Endodermal cell (in vitro differentiated cells): ENCODE data around the gene ERGIC3. TPM values are rescaled to one million over a fixed set of nuclear protein-coding genes. Genes with fewer than 3 reads are reported as not detected.
"Not testable (repeated sequence)": the region's sequence is repeated elsewhere in the genome, so short reads cannot be mapped to it uniquely, and the experiment has no call there.

Source experiments
- DNase-seq: peaks from one replicate; pipeline ENCODE4 v3.0.0-alpha.2; 2017
- H3K27ac ChIP-seq: 2 replicates; pipeline ENCODE4 v1.5.1; 2013; ENCODE audit warnings: mild to moderate bottlenecking, low read depth, low read length, moderate library complexity
- H3K27me3 ChIP-seq: 2 replicates; pipeline ENCODE4 v1.6.1; 2013; ENCODE audit warnings: mild to moderate bottlenecking, low read length, moderate library complexity; ENCODE audit not compliant: insufficient read depth, control insufficient read depth, poor library complexity, severe bottlenecking
- H3K36me3 ChIP-seq: 2 replicates; pipeline ENCODE4 v1.7.0; 2013; ENCODE audit warnings: mild to moderate bottlenecking, low read length, moderate library complexity; ENCODE audit not compliant: control insufficient read depth, insufficient read depth
- H3K4me1 ChIP-seq: one replicate; pipeline ENCODE4 v1.7.0; 2013; ENCODE audit warnings: low read length; ENCODE audit not compliant: control insufficient read depth, insufficient read depth
- H3K4me3 ChIP-seq: 2 replicates; pipeline ENCODE4 v1.5.1; 2013; ENCODE audit warnings: mild to moderate bottlenecking, low read length, moderate library complexity
- H3K9ac ChIP-seq: 2 replicates; pipeline ENCODE4 v1.6.1; 2013; ENCODE audit warnings: mild to moderate bottlenecking, low read length, moderate library complexity; ENCODE audit not compliant: poor library complexity, severe bottlenecking; ENCODE audit errors: extremely low read depth
- H3K9me3 ChIP-seq: 2 replicates; pipeline ENCODE4 v1.6.1; 2013; ENCODE audit warnings: mild to moderate bottlenecking, low read length, moderate library complexity; ENCODE audit not compliant: control insufficient read depth
- H3K27ac Mint-ChIP-seq: 2 replicates; pipeline ENCODE4 v1.8.0; 2020; ENCODE audit warnings: mixed read lengths
- H3K27me3 Mint-ChIP-seq: 2 replicates; pipeline ENCODE4 v1.8.0; 2021; ENCODE audit warnings: mild to moderate bottlenecking, mixed read lengths; ENCODE audit not compliant: insufficient read depth
- H3K36me3 Mint-ChIP-seq: 2 replicates; pipeline ENCODE4 v1.8.0; 2020; ENCODE audit warnings: low read depth, mixed read lengths
- H3K4me1 Mint-ChIP-seq: 2 replicates; pipeline ENCODE4 v1.8.0; 2020; ENCODE audit warnings: mixed read lengths
- H3K4me3 Mint-ChIP-seq: 2 replicates; pipeline ENCODE4 v1.8.0; 2020; ENCODE audit warnings: mild to moderate bottlenecking, moderate library complexity, mixed read lengths
- H3K9me3 Mint-ChIP-seq: 2 replicates; pipeline ENCODE4 v1.8.0; 2020; ENCODE audit warnings: mild to moderate bottlenecking, mixed read lengths
- WGBS, 2 experiments: methylation state at CpG; one replicate each; pipeline versions ENCODE4 v1.1.5 to v1.1.7; 2013; ENCODE audit warnings: missing lambda C conversion rate in 2 of 2, mixed read lengths in 1 of 2; ENCODE audit not compliant: insufficient coverage in 1 of 2, insufficient read length in 1 of 2; 5-methylcytosine and 5-hydroxymethylcytosine counted together
- total RNA-seq, 2 donors: library from RNA; stranded (reverse); fragmentation: NEBNext Ultra II Directional in 1 of 2; extraction: Animal tissue kit (Norgen Biotek cat#: 25700) in 1 of 2; gene quantifications; 2 replicates in 1 of 2; 3 replicates in 1 of 2; pipeline ENCODE4 v1.2.1, GENCODE V29; 2021
- TF ChIP-seq, protein P1 (sequence below): fragments of 200-600 bp; sonication (generic); conservative IDR thresholded peaks from 2 replicates; pipeline ENCODE4 v1.5.0; 2021; ENCODE audit warnings: antibody characterized with exemption, mild to moderate bottlenecking

Gene ERGIC3
- total RNA-seq, 2 donors from 2014 or later, result 217 to 230 TPM

DNA sequence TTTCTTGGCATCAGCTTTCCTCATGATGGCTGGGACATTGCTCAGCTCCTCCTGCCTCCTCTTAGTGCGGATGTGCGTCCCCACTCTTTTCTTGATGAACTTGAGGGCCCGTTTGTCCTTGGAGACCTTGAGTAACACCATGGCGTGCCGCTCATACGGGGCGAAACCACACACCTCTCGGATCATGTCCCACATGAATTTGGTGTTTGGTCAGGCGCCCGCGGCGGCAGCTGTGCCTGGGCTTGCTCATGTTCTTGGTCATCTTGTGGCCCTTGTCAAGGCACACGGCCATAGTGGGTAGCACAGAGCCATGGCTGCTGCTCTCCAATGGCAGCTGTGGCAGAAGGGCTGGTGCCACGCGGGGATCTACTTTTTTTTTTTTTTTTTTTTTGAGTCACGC is 2.6 kb downstream of the ERGIC3 start:
- no peak for DNase-seq
- WGBS, 2 experiments, result 94 to 95% methylated on average over 9 to 16 of the region's 16 CpGs
- no peaks in the 10 kb centered on the region for H3K9me3 ChIP-seq
- peaks cover 44% of the 10 kb centered on the region for H3K36me3 ChIP-seq
- H3K27me3 ChIP-seq, result no peaks in the 10 kb centered on the region
- H3K4me1 ChIP-seq, result no peaks in the 10 kb centered on the region
- no peak overlapping the region for H3K27ac ChIP-seq
- H3K27me3 Mint-ChIP-seq, result no peaks in the 10 kb centered on the region
- no peak overlapping the region for H3K4me3 ChIP-seq
- peaks cover 5% of the 10 kb centered on the region for H3K4me1 Mint-ChIP-seq
- TF ChIP-seq, protein P1, sequence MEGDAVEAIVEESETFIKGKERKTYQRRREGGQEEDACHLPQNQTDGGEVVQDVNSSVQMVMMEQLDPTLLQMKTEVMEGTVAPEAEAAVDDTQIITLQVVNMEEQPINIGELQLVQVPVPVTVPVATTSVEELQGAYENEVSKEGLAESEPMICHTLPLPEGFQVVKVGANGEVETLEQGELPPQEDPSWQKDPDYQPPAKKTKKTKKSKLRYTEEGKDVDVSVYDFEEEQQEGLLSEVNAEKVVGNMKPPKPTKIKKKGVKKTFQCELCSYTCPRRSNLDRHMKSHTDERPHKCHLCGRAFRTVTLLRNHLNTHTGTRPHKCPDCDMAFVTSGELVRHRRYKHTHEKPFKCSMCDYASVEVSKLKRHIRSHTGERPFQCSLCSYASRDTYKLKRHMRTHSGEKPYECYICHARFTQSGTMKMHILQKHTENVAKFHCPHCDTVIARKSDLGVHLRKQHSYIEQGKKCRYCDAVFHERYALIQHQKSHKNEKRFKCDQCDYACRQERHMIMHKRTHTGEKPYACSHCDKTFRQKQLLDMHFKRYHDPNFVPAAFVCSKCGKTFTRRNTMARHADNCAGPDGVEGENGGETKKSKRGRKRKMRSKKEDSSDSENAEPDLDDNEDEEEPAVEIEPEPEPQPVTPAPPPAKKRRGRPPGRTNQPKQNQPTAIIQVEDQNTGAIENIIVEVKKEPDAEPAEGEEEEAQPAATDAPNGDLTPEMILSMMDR, result no peak
- H3K36me3 Mint-ChIP-seq, result peaks cover 23% of the 10 kb centered on the region
- no peak overlapping the region for H3K27ac Mint-ChIP-seq
- H3K9ac ChIP-seq, result no peak overlapping the region
- H3K9me3 Mint-ChIP-seq, result no peaks in the 10 kb centered on the region
- H3K4me3 Mint-ChIP-seq, result no peak overlapping the region

DNA sequence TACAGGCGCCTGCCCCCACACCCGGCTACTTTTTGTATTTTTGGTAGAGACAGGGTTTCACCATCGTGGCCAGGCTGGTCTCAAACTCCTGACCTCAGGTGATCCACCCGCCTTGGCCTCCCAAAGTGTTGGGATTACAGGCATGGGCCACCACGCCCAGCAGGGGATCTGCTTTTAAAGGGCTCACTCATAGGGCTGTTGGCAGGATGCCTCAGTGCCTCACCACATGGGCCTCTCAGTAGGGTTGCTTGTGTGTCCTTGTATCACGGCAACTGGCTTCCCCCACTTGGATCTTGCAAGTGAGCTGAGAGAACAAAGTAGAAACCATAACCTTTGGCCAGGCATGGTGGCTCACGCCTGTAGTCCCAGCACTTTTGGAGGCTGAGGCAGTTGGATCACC is 3.1 kb downstream of the ERGIC3 start:
- not testable (repeated sequence) for H3K27ac ChIP-seq, H3K4me3 Mint-ChIP-seq, H3K9ac ChIP-seq, H3K4me1 ChIP-seq, H3K27me3 Mint-ChIP-seq, H3K27me3 ChIP-seq, H3K4me3 ChIP-seq, H3K4me1 Mint-ChIP-seq, H3K9me3 ChIP-seq, H3K9me3 Mint-ChIP-seq, H3K27ac Mint-ChIP-seq, DNase-seq
- H3K36me3 ChIP-seq, result peaks cover 45% of the 10 kb centered on the region
- peaks cover 25% of the 10 kb centered on the region for H3K36me3 Mint-ChIP-seq
- 88 to 94% methylated on average over 3 to 7 of the region's 7 CpGs for WGBS, 2 experiments

DNA sequence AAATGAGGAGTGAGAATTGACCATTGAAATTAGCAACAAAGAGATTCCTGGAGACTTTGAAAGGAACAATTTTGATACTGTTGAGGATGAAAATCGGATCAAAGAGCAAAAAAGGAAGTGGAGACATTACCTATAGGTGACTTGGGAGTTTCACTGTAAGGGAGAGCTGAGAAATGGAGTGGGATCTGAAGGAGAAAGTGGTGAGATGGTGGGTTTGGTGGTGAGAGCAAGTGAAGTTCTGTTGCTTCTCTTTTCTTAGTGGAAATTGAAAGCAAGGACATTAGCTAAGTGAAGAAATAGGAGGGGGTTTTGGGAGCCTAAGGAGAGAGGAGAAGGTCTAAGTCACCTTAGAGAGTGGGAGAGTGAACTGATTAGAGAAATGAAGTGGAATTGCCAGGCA is 4.2 kb downstream of the ERGIC3 start:
- Histone ChIP-seq H3K9ac (no peak overlapping the region), H3K9me3 (no peaks in the 10 kb centered on the region), H3K4me3 (no peak overlapping the region), H3K4me1 (no peaks in the 10 kb centered on the region), H3K27me3 (no peaks in the 10 kb centered on the region), H3K27ac (no peak overlapping the region), H3K36me3 (peaks cover 53% of the 10 kb centered on the region)
- H3K36me3 Mint-ChIP-seq, result peaks cover 27% of the 10 kb centered on the region
- DNase-seq, result no peak
- H3K27ac Mint-ChIP-seq, result no peak overlapping the region
- H3K4me1 Mint-ChIP-seq, result peaks cover 5% of the 10 kb centered on the region
- no peak overlapping the region for H3K4me3 Mint-ChIP-seq
- 79 to 100% methylated on average over 1 of the region's 1 CpG for WGBS, 2 experiments
- H3K9me3 Mint-ChIP-seq, result no peaks in the 10 kb centered on the region
- TF ChIP-seq, protein P1, result no peak
- H3K27me3 Mint-ChIP-seq, result no peaks in the 10 kb centered on the region

DNA sequence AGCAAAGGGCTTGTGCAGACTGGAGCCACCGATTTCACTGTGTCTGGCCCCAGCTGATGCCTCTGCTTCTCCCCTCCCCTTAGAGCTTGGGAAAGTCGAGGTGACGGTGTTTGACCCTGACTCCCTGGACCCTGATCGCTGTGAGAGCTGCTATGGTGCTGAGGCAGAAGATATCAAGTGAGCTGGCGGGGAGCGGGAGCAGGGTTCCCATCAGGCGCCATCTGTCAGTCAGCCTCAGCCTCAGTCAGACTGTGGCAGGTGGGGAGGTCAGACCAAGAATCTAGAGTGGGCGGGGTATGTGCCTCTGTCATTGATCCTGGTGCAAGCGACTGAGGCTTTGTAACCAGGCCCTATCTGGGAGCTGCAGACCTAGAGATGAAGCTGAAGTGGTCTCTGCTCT is 5.5 kb downstream of the ERGIC3 start:
- H3K27ac ChIP-seq, result no peak overlapping the region
- no peaks in the 10 kb centered on the region for H3K9me3 Mint-ChIP-seq
- peaks cover 65% of the 10 kb centered on the region for H3K36me3 ChIP-seq
- no peaks in the 10 kb centered on the region for H3K4me1 ChIP-seq
- no peak for DNase-seq
- H3K4me1 Mint-ChIP-seq, result peaks cover 5% of the 10 kb centered on the region
- H3K27me3 Mint-ChIP-seq, result no peaks in the 10 kb centered on the region
- no peak overlapping the region for H3K27ac Mint-ChIP-seq
- WGBS, 2 experiments, result 83 to 100% methylated on average over 4 to 9 of the region's 9 CpGs
- TF ChIP-seq, protein P1, result no peak
- H3K4me3 ChIP-seq, result no peak overlapping the region
- H3K4me3 Mint-ChIP-seq, result no peak overlapping the region
- no peak overlapping the region for H3K9ac ChIP-seq
- H3K9me3 ChIP-seq, result no peaks in the 10 kb centered on the region
- no peaks in the 10 kb centered on the region for H3K27me3 ChIP-seq
- peaks cover 27% of the 10 kb centered on the region for H3K36me3 Mint-ChIP-seq
